ENCODE data around the gene CAPN7.
"Not testable (repeated sequence)": the region's sequence is repeated elsewhere in the genome, so short reads cannot be mapped to it uniquely, and the experiment has no call there.

CAPN7 gene

GRCh38 chr3:15205934-15206661 is at the start of gene CAPN7:
Gene CAPN7 (plus strand): TSS chr3:15206246. CDS start chr3:15206496, 250 bp downstream.
- DNase-seq (ENCODE audit: low spot score): peak; percentile 93

GRCh38 chr3:15157441-15157840 is 48.6 kb upstream of the CAPN7 start:
- no peak for DNase-seq (ENCODE audit: low spot score)

GRCh38 chr3:15159501-15160136 is 46.4 kb upstream of the CAPN7 start:
- no peak for DNase-seq (ENCODE audit: low spot score)

GRCh38 chr3:15160662-15161061 is 45.4 kb upstream of the CAPN7 start:
- no peak for DNase-seq (ENCODE audit: low spot score)

GRCh38 chr3:15161133-15161532 is 44.9 kb upstream of the CAPN7 start:
- no peak for DNase-seq (ENCODE audit: low spot score)

- not testable (repeated sequence) for DNase-seq (ENCODE audit: low spot score)
Observed at GRCh38 chr3:15163656-15164055, 42.4 kb upstream of the CAPN7 start.

- no peak for DNase-seq (ENCODE audit: low spot score)
Observed at GRCh38 chr3:15164340-15164739, 41.7 kb upstream of the CAPN7 start.

- DNase-seq (ENCODE audit: low spot score): no peak
Observed at GRCh38 chr3:15165061-15165460, 41.0 kb upstream of the CAPN7 start.

- not testable (repeated sequence) for DNase-seq (ENCODE audit: low spot score)
Observed at GRCh38 chr3:15166391-15166790, 39.7 kb upstream of the CAPN7 start.

GRCh38 chr3:15171096-15171495 is 35.0 kb upstream of the CAPN7 start:
- DNase-seq (ENCODE audit: low spot score): no peak

GRCh38 chr3:15172806-15173205 is 33.2 kb upstream of the CAPN7 start:
- no peak for DNase-seq (ENCODE audit: low spot score)

GRCh38 chr3:15174953-15175352 is 31.1 kb upstream of the CAPN7 start:
- no peak for DNase-seq (ENCODE audit: low spot score)

- DNase-seq (ENCODE audit: low spot score): no peak
Observed at GRCh38 chr3:15175605-15176004, 30.4 kb upstream of the CAPN7 start.

GRCh38 chr3:15180042-15180611 is 25.9 kb upstream of the CAPN7 start:
- no peak for DNase-seq (ENCODE audit: low spot score)

- DNase-seq (ENCODE audit: low spot score): no peak
Observed at GRCh38 chr3:15181511-15181910, 24.5 kb upstream of the CAPN7 start.

- no peak for DNase-seq (ENCODE audit: low spot score)
Observed at GRCh38 chr3:15181963-15182362, 24.1 kb upstream of the CAPN7 start.

- DNase-seq (ENCODE audit: low spot score): no peak
Observed at GRCh38 chr3:15183011-15183410, 23.0 kb upstream of the CAPN7 start.

GRCh38 chr3:15185404-15185803 is 20.6 kb upstream of the CAPN7 start:
- DNase-seq (ENCODE audit: low spot score): no peak

GRCh38 chr3:15186101-15186476 is 20.0 kb upstream of the CAPN7 start:
- no peak for DNase-seq (ENCODE audit: low spot score)

GRCh38 chr3:15186477-15187164 is 19.4 kb upstream of the CAPN7 start:
- not testable (repeated sequence) for DNase-seq (ENCODE audit: low spot score)

GRCh38 chr3:15197340-15198029 is 8.6 kb upstream of the CAPN7 start:
- no peak for DNase-seq (ENCODE audit: low spot score)

GRCh38 chr3:15198686-15199085 is 7.4 kb upstream of the CAPN7 start:
- no peak for DNase-seq (ENCODE audit: low spot score)

Data from pons (tissue), 1 donor.